GM21619 (cell line): Measurements from ENCODE around the gene TESK2.
A peak's percentile ranks its signal among the peaks of the same experiment; 100 is the strongest.
"Not testable (repeated sequence)": the region's sequence is repeated elsewhere in the genome, so short reads cannot be mapped to it uniquely, and the experiment has no call there.

Source experiments
- ATAC-seq: cut with Tn5 transposase; IDR thresholded peaks from one replicate; pipeline ENCODE4 v1.9.1; 2021; ENCODE audit not compliant: unreplicated experiment

Gene TESK2

DNA sequence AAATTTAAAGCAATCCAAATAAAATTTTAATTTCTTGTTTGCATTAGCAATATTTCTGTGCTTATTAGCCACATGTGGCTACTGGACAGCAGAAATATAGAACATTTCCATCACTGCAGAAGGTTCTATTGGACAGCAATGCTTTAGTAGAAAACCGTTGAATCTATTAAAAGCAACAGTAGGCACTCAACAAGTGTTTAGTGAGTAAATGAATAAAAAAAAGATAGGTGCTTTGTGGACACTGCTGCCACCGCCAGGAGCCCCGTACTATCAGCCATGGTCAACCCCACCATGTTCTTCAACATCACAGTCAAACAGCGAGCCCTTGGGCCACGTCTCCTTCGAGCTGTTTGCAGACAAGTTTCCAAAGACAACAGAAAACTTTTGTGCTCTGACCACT, 76.2 kb downstream of the TESK2 start:
- ATAC-seq = no peak

DNA sequence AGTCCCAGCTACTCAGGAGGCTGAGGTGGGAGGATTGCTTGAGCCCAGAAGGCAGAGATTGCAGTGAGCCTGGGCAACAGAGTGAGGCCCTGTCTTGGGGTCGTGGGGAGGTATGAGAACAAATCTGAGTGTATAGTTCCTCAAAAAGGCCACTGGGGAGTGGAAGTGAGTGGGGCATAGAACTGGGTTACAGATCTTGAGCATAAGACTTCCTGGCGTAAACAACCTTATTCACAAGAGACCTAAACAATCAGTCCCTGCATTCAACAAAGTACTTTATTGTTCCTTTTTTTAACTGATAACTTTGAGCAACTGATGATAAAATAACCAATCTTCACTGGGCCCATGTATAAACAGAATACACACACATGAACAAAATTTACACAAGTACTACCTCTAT, 78.1 kb downstream of the TESK2 start:
- ATAC-seq = no peak

DNA sequence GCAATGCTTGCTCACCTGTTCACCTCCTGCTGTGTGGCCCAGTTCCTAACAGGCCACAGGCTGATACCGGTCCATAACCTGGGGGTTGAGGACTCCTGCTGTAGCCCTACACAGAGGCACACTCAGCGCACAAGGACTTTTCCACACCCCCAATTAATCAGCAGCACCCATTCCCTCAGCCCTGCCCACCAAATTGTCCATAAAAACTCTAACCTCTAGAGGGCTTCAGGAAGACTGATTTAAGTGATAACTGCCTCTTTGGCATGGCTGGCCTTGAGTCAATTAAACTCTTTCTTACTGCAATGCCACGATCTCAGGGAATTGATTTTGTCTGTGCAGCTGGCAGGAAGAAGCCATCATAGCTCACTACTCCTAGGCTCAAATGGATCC, 79.5 kb downstream of the TESK2 start:
- no peak for ATAC-seq

DNA sequence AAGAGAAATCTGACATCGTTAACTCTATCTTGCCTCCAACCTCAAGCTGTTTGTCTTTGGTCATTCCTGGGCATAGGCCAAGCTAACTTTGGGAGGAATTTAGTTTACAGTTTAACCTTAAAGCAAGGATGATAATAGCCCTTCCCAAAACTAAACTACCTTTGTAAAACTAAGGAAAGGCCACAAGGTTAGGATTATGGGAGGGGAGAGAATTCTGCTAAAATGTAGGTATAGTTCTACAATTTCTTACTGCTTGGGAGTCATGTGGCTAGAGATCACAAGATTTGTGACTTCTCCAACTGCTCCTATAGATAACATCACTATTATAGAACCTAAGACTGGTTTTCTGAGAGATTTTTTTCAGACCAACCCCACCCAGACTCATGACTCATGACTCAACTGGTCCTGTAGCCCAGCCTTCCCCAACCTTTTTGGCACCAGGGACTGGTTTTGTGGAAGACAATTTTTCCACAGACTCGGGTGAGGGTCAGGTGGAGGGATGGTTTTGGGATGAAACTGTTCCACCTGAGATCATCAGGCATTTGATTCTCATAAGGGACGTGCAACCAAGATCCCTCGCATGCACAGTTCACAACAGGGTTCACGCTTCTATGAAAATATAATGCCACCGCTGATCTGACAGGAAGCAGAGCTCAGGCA, 80.0 kb downstream of the TESK2 start:
- no peak for ATAC-seq

DNA sequence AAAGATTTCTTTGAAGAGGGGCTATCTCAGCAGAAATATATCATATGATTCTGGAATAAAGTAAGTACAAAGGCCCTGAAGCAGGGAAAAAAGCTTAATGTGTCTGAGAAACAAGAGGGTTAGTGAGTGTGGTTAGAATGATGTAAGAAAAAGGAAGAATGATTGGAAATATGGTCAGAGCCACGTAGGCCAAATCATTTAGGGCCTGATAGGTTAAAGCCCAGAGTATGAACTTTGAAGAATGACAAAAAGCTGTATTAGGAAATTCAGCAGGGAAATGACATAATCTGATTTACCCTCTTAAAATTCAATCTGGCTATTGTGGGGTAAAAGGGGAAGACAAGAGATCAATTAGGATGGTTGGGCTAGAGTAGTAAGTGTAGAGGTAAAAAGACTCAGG, 81.7 kb downstream of the TESK2 start:
- no peak for ATAC-seq

DNA sequence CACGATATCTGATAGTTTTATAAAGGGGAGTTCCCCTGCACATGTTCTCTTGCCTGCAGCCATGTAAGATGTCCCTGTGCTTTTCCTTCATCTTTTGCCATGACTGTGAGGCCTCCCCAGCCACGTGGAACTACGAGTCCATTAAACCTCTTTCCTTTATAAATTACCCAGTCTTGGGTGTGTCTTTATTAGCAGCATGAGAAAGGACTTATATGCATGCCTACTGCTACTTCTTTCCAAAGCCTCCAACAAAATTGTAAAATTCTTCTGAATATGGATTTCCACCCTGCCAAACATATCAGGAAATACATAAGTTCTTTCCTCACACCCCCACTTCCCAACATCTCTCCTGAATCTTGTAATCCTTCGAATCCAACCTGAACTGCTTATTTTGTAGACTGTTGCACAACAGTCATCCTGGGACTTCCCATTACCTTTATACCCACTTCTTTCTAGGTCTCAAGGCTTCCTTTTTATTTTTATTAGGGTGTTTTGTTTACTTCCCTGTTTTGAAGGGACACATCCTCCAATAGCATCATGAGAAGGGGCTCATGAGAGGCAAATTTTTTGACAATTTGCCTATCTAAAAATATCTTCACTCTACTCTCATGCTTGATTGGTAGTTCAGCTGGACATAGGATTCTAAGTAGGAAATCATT, 83.2 kb downstream of the TESK2 start:
- ATAC-seq = no peak

DNA sequence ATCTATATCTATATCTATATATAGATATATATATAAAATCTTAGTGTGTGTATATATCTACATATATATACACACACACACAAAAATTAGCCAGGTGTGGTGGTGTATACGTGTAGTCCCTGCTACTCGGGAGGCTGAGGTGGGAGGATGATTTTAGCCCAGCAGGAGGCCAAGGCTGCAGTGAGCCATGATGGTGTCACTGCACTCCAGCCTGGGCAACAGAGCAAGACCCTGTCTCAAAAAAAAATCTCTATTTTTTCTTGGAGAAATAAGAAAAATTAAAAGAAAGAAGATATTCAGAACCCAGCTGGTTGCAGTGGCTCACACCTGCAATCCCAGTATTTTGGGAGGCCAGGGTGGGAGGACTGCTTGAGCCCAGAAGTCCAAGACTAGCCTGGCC, 85.3 kb downstream of the TESK2 start:
- ATAC-seq = no peak

DNA sequence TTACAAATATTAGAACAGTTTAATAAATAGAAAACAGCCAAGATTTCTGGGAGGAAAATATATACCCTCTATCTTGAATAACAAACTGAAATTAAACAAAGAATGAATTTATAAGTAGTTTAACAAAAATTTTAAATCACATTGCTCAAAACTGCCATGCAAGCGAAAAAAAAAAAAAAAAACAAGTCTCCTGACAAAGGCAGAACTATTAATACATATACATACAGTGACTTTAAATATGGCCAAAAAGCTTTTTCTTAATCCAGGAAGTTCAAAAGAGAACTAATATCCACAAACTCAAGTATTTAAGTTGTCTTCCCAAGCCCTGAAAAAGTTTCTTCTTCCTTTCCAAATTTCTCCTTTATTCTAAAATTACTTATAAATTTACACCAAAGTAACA, 87.2 kb downstream of the TESK2 start:
- ATAC-seq = no peak

DNA sequence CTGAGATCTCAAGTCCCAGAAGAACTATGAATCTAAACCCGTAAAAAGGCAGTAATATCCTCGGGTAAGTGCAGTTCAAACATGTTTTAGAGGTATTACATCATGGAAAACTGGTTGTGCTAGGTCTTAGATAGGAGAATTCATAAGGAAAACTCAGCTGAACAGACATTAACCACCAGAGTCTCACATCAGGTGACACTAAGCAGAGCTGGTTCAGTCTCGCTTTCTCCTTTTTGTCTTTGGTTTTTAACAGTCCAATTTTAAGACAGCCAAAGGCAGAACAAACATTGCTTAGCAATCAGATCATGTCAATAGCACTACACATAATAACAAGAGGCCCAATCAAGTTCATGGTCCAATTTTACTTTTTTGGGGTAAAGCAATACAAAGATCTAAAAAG, 87.7 kb downstream of the TESK2 start:
- no peak for ATAC-seq

DNA sequence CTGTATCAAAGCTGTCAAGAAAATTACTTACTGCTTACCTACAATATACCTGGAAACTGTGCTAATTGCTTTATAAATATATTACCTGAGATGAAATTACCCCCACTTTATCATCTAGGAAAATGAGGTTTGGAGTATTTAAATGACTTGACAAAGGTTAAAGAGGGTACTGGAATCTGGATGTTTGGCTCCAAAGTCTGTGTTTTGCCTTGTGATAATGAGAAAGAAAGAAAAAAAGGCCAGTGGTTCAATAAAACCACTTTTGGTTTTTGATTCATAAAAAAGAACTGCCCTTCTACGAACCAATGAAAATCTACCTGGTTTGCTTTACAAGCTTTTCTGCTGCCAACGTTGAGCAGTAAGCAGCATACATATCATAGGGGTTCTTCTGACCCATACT, 89.4 kb downstream of the TESK2 start:
- ATAC-seq = no peak

DNA sequence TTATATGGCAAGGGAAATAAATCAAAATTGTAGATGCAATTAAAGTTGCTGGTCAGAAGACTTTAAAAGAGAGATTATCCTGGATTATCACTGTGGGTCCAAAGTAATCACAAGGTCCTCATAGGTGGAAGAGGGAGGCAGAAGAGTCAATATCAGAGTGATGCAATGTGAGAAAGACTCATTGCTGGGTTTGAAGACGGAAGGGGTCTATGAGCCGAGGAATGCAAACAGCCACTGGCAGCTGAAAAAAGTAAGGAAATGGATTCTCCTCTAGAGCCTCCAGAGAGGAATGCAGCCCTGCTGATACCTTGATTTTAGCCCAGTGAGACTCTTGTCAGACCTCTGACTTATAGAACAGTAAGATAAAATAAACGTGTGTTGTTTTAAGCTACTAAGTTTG, 90.9 kb downstream of the TESK2 start:
- ATAC-seq = no peak

DNA sequence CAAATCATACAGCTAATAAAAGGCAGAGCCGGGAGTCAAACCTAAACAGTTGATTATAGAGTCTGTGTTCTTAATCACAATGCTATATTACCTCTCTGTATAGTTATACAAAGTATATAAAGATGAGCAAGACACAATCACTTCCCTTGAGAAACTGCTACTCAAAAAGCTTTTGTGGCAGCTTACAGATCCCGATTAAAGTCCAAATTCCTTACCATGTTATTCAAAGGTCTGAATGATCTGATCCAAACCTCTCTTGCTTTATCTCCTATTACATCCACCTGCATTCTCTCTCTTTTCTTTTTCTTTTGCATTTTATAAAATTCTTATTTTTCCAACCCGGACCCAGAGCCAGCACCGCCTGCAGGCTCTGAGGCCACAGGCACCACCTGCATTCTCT, 93.7 kb downstream of the TESK2 start:
- no peak for ATAC-seq

DNA sequence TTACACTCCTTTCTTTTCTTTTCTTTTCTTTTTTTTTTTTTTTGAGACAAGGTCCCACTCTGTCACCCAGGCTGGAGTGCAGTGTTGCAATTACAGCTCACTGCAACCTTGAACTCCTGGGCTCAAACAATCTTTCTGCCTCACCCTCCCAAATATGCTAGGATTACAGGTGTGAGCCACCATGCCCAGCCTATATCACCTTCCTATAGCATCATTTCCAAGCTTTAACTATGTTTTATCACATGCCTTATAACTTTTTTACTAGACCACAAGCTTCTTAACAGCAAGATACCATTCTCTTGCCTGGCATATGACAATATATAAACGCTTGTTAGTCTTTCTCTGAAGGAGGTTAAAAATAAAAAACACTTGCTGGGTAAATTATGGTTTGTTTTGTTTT, 95.4 kb downstream of the TESK2 start:
- ATAC-seq = no peak

DNA sequence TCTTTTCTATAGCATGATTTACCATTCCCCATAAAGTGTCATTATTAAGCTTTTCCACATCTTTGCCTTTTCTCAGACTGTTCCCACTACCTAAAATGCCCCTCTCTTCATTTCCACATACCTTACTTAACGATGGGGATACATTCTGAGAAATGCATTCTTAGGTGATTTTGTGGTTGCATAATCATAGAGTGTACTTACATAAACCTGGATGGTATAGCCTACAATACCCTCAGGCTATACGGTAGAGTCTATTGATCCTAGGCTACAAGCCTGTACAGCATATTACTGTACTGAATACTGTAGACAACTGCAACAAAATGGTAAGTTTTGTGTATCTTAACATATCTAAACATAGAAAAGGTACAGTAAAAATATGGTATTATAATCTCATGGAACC, 95.9 kb downstream of the TESK2 start:
- ATAC-seq = no peak

DNA sequence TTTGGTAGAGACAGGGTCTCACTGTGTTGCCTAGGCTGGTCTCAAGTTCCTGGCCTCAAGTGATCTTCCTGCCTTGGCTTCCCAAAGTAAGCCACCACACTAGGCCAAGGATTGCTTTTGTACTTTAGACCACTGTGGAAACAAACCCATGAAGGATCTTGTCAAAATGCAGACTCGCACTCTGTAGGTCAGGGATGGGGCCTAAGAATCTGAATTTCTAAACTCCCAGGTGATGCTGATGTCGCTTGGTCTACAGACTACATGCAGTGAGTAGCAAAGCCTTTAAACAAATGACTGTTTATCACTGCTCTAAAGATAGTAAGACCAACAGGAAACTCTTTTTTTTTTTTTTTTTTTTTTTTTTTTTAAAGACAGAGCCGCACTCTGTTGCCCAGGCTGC, 96.6 kb downstream of the TESK2 start:
- peak; percentile 67 for ATAC-seq

DNA sequence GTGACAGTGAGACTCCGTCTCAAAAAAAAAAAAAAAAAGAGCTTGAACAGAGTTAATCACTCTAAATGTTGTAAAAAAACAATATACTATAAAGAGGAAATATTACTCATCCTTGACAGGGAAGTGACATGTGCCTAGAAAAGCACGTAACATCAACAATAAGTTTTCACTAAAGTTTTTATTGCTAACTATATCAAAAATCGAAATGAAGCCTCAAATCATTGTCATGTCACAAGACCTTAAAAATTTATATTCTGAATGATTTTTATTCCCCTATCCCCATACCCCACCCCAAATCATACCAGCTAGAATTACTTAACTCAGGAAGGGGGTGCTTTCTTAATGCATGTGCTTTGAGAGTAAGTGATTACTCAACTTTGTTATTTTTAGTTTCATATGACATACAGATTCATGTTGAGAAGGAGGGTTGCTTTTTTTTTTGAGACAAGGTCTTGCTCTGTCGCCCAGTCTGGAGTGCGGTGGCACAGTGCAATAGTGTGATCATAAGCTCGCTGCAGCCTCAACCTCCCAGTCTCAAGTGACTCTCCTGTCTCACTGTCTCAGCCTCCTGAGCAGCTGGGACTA, 97.2 kb downstream of the TESK2 start:
- peak; percentile 77 for ATAC-seq

DNA sequence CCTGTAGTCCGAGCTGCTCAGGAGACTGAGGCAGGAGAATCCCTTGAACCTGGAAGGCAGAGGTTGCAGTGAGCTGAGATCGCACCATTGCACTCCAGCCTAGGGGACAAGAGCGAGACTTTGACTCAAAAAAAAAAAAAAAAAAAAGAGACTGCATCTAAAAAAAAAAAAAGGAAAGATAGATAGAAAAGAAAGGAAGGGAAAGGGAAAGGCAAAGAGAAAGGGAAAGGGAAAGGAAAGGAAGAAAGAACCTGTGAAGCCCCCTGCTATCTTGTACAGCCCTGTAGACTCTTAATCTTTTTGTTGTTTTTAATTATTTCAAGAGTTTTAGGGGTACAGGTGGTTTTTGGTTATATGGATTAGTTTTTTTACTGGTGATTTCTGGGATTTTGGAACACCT, 104.7 kb downstream of the TESK2 start:
- ATAC-seq = no peak

DNA sequence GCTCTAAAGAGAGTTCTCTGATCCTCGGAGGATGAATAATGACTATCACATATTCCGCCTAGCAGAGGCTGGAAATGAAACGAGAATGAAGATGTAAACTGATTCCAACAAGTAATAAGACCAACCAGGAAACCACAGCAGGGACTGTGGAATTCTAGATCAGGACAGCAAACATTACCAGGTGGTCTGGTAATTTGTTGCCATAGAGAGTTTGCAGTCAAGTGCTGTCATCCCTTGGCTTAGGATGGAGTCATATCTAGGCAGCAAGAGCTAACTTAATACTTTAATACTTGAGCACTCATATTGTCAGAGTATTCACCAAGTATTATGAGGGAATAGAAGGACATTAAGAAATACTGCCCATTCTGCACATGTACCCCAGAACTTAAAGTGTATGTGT, 105.7 kb downstream of the TESK2 start:
- ATAC-seq = no peak

DNA sequence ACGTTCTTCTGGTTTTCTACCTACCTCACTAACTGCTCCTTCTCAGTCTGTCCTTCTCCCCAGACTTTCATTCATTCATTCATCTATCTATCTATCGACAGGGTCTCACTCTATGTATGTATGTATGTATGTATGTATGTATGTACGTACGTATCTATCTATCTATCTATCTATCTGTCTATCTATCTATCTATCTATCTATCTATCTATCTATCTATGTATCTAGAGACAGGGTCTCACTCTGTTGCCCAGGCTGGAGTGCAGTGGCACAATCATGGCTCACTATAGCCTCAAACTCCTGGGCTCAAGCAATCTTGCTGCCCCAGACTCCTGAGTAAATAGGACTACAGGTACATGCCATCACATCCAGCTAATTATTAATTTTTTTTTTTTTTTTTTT, 106.8 kb downstream of the TESK2 start:
- ATAC-seq = not testable (repeated sequence)

DNA sequence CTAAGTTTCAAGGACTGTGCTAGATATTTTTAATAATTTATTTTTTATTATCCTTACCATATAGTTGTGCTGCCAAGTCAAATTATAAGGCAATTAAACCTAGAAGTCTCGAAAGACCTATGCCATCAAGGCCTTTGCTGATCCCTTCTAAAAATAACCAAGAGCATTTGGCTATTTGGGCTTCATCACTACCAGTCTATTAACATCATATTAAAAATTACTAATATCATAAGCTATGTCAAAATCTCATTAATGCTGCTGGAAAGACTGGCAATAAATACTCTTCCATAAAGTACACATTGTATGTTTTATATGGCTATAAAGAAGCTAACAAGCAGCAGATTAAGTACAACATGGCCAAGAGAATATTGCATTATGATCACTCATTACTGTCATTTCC, 107.8 kb downstream of the TESK2 start:
- no peak for ATAC-seq

DNA sequence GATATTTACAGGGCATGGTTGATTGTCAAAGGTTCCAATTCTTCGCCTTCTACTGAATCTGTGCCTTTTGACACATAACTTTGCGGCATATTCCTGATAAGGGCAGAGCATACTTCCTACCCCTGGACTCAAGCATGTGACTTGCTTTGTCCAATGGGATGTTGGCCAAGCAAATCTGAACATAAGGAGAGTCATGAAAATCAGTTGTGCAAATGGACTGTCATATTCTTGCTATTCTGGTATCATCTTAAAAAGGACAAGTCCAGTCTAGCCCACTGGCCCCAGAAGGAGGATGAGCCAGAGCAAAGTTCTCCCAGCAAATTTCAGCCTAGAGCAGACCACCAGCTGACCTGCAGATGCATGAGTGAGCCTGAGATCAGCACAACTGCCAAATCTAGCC, 109.7 kb downstream of the TESK2 start:
- no peak for ATAC-seq

DNA sequence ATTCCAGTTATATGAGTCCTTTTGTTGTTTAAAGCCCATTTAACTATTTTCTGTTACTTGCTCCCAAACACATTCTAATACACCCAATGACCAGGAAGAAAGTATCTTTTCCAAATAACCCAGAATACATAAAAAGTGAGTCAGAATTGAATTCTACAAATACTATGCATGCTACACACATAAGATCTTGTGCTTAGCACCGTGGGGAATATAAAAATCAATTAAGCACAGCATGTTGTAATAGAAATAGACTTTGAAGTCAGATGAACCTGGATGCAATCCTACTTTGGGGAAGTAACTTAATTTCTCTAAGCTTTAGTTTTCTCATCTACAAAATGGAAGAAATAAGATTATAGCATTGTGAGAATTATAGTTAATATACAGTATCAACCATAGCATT, 110.2 kb downstream of the TESK2 start:
- no peak for ATAC-seq

DNA sequence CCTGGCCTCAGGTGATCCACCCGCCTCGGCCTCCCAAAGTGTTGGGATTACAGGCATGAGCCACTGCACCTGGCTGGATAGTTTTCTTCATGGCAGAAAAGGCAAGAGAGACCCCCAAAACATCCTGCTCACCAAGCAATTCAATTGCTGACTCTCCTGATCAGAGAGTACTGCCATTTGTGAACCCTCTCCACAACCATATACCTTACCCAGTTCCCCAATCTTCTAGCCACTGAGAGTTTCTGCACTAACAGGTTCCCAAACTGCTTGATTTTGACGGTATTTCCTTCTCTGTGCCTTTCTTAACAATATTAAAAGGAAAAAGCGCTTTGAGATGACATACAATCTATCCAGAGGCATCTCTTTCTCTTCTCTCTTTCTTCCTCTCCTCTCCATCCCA, 110.8 kb downstream of the TESK2 start:
- no peak for ATAC-seq
